Kidney epithelial cell (primary cell): ENCODE results near the gene MYH10. TPM values are rescaled to one million over a fixed set of nuclear protein-coding genes. Genes with fewer than 3 reads are reported as not detected.

Source experiments
- DNase-seq: peaks from one replicate; pipeline ENCODE4 v3.0.0-alpha.2; 2010; ENCODE audit warnings: low read depth
- H3K27me3 ChIP-seq: 2 replicates; pipeline ENCODE4 v1.6.0; 2011; ENCODE audit warnings: low read length; ENCODE audit not compliant: control insufficient read depth, insufficient read depth
- H3K36me3 ChIP-seq: 2 replicates; pipeline ENCODE4 v1.5.1; 2011; ENCODE audit warnings: low read length; ENCODE audit not compliant: control insufficient read depth, insufficient read depth
- H3K4me3 ChIP-seq: 2 replicates; pipeline ENCODE4 v1.5.1; 2011; ENCODE audit warnings: low read depth, mild to moderate bottlenecking, control low read depth, low read length
- CTCF ChIP-seq: IDR thresholded peaks from 2 replicates; pipeline ENCODE4 v1.5.1; 2011; ENCODE audit warnings: mild to moderate bottlenecking, moderate library complexity, low read length, control low read depth, inconsistent platforms; ENCODE audit not compliant: insufficient read depth, poor library complexity, severe bottlenecking
- total RNA-seq: library from RNA; depleted of rRNA; stranded (reverse); fragments of >200 nt; gene quantifications from 2 replicates; pipeline ENCODE4 v1.2.3, GENCODE V29; 2015

MYH10 gene
- total RNA-seq, 1 donor from 2014 or later: 90.5 TPM

- Histone ChIP-seq H3K36me3 (no peaks in the 10 kb centered on the region), H3K4me3 (no peak overlapping the region), H3K27me3 (peaks cover 2% of the 10 kb centered on the region)
- DNase-seq: no peak
- TF ChIP-seq CTCF: no peak
Observed at GRCh38 chr17:8426094-8426720, 204.3 kb downstream of the MYH10 start.

Other genes starting within 250 kb of the MYH10 start
- gene RPL26, start 247.5 kb downstream of the MYH10 start, total RNA-seq: 6,130 and 6,972 TPM in 2 replicates
- gene RNF222, start 232.9 kb downstream of the MYH10 start, total RNA-seq: 0.14 TPM in 1 of 2 replicates, not detected in the other
- 39.8 and 43.5 TPM in 2 replicates for gene NDEL1, start 194.8 kb downstream of the MYH10 start, total RNA-seq
- 0.41 TPM in 1 of 2 replicates, not detected in the other for gene CCDC42, start 114.1 kb upstream of the MYH10 start, total RNA-seq
- gene SPDYE4, start 127.8 kb upstream of the MYH10 start, total RNA-seq: not detected in 2 replicates
- 0.27 and 0.54 TPM in 2 replicates for gene MFSD6L, start 168.6 kb upstream of the MYH10 start, total RNA-seq
- gene PIK3R6, start 236.9 kb upstream of the MYH10 start, total RNA-seq: not detected in 2 replicates